ENCODE results near the gene KIRREL3.

KIRREL3 gene

GRCh38 chr11:126583594-126584427 is 416.8 kb downstream of the KIRREL3 start:
- H3K4me3 ChIP-seq (ENCODE audit: low read length), result no peak overlapping the region
- H4K20me1 ChIP-seq (ENCODE audit: insufficient read depth, low read length), result no peaks in the 10 kb centered on the region
- H2AFZ ChIP-seq (ENCODE audit: low read depth, low read length), result no peak overlapping the region
- H3K36me3 ChIP-seq (replicated peaks; ENCODE audit: low read depth, low read length), result no peaks in the 10 kb centered on the region
- no peak overlapping the region for H3K9ac ChIP-seq (ENCODE audit: low read length)
- no peak for TF ChIP-seq CTCF (IDR thresholded peaks at IDR 0.05; ENCODE audit: low read depth, low read length)
- no peak for TF ChIP-seq EZH2phosphoT487 (IDR thresholded peaks at IDR 0.05; ENCODE audit: low read depth)
- no peak overlapping the region for H3K4me2 ChIP-seq (ENCODE audit: low read length)
- H3K27me3 ChIP-seq (ENCODE audit: low read depth, low read length), result peaks cover 13% of the 10 kb centered on the region; the same call in 1 of the 2 replicates
- no peaks in the 10 kb centered on the region for H3K79me2 ChIP-seq (ENCODE audit: low read length)
- H3K9me3 ChIP-seq (ENCODE audit: insufficient read depth, low read length), result no peaks in the 10 kb centered on the region
- no peak overlapping the region for H3K27ac ChIP-seq (ENCODE audit: low read length)
- no peaks in the 10 kb centered on the region for H3K4me1 ChIP-seq (ENCODE audit: low read length)

- no peak overlapping the region for H3K4me2 ChIP-seq (ENCODE audit: low read length)
- H3K36me3 ChIP-seq (replicated peaks; ENCODE audit: low read depth, low read length), result no peaks in the 10 kb centered on the region
- no peak overlapping the region for H3K4me3 ChIP-seq (ENCODE audit: low read length)
- H3K4me1 ChIP-seq (ENCODE audit: low read length), result no peaks in the 10 kb centered on the region
- no peak overlapping the region for H2AFZ ChIP-seq (ENCODE audit: low read depth, low read length)
- no peaks in the 10 kb centered on the region for H3K9me3 ChIP-seq (ENCODE audit: insufficient read depth, low read length)
- TF ChIP-seq EZH2phosphoT487 (IDR thresholded peaks at IDR 0.05; ENCODE audit: low read depth) (no peak), CTCF (IDR thresholded peaks at IDR 0.05; ENCODE audit: low read depth, low read length) (no peak)
- H3K27ac ChIP-seq (ENCODE audit: low read length), result no peak overlapping the region
- H4K20me1 ChIP-seq (ENCODE audit: insufficient read depth, low read length), result no peaks in the 10 kb centered on the region
- peaks cover 13% of the 10 kb centered on the region; the same call in 1 of the 2 replicates for H3K27me3 ChIP-seq (ENCODE audit: low read depth, low read length)
- no peaks in the 10 kb centered on the region for H3K79me2 ChIP-seq (ENCODE audit: low read length)
- no peak overlapping the region for H3K9ac ChIP-seq (ENCODE audit: low read length)
Measured at GRCh38 chr11:126583101-126583500, 417.5 kb downstream of the KIRREL3 start.

- H3K4me1 ChIP-seq (ENCODE audit: low read length), result no peaks in the 10 kb centered on the region
- no peaks in the 10 kb centered on the region for H4K20me1 ChIP-seq (ENCODE audit: insufficient read depth, low read length)
- no peak for TF ChIP-seq CTCF (IDR thresholded peaks at IDR 0.05; ENCODE audit: low read depth, low read length)
- no peak for TF ChIP-seq EZH2phosphoT487 (IDR thresholded peaks at IDR 0.05; ENCODE audit: low read depth)
- no peaks in the 10 kb centered on the region for H3K36me3 ChIP-seq (replicated peaks; ENCODE audit: low read depth, low read length)
- no peaks in the 10 kb centered on the region for H3K9me3 ChIP-seq (ENCODE audit: insufficient read depth, low read length)
- H3K27me3 ChIP-seq (ENCODE audit: low read depth, low read length), result peaks cover 4% of the 10 kb centered on the region; the same call in 1 of the 2 replicates
- H3K27ac ChIP-seq (ENCODE audit: low read length), result no peak overlapping the region
- no peak overlapping the region for H3K4me2 ChIP-seq (ENCODE audit: low read length)
- no peak overlapping the region for H3K9ac ChIP-seq (ENCODE audit: low read length)
- no peak overlapping the region for H2AFZ ChIP-seq (ENCODE audit: low read depth, low read length)
- no peaks in the 10 kb centered on the region for H3K79me2 ChIP-seq (ENCODE audit: low read length)
- H3K4me3 ChIP-seq (ENCODE audit: low read length), result no peak overlapping the region
Measured at GRCh38 chr11:126581871-126582648, 418.5 kb downstream of the KIRREL3 start.

GRCh38 chr11:126578426-126578825 is 422.1 kb downstream of the KIRREL3 start:
- Histone ChIP-seq H3K36me3 (replicated peaks; ENCODE audit: low read depth, low read length) (no peaks in the 10 kb centered on the region), H3K9me3 (ENCODE audit: insufficient read depth, low read length) (no peaks in the 10 kb centered on the region), H4K20me1 (ENCODE audit: insufficient read depth, low read length) (no peaks in the 10 kb centered on the region), H3K4me2 (ENCODE audit: low read length) (no peak overlapping the region), H3K4me1 (ENCODE audit: low read length) (no peaks in the 10 kb centered on the region), H3K4me3 (ENCODE audit: low read length) (no peak overlapping the region), H3K79me2 (ENCODE audit: low read length) (no peaks in the 10 kb centered on the region), H2AFZ (ENCODE audit: low read depth, low read length) (no peak overlapping the region), H3K27me3 (ENCODE audit: low read depth, low read length) (peaks cover 13% of the 10 kb centered on the region; the same call in 1 of the 2 replicates), H3K9ac (ENCODE audit: low read length) (no peak overlapping the region), H3K27ac (ENCODE audit: low read length) (no peak overlapping the region)
- no peak for TF ChIP-seq CTCF (IDR thresholded peaks at IDR 0.05; ENCODE audit: low read depth, low read length)
- TF ChIP-seq EZH2phosphoT487 (IDR thresholded peaks at IDR 0.05; ENCODE audit: low read depth), result no peak
